B cell (primary cell): Measurements from ENCODE around the gene ARMC12. TPM values are rescaled to one million over a fixed set of nuclear protein-coding genes. Genes with fewer than 3 reads are reported as not detected.

Source experiments
- ATAC-seq: fragments of 200-7000 bp; cut with Tn5 transposase; one replicate; pipeline ENCODE4 v1.10.0; 2021; ENCODE audit warnings: low read depth, mild to moderate bottlenecking, moderate number of reproducible peaks, moderate library complexity
- CTCF ChIA-PET: fragments of 350-600 bp; sonication (Branson Sonifier 250); formaldehyde crosslinking; loops from one replicate; lab custom pipeline; 2021; ENCODE audit warnings: antibody characterized with exemption, inconsistent platforms; lab: Charles Lee
- POLR2A ChIA-PET: fragments of 350-600 bp; sonication (Branson Sonifier 250); formaldehyde crosslinking; loops from one replicate; lab custom pipeline; 2021; ENCODE audit warnings: antibody characterized with exemption; lab: Charles Lee
- DNase-seq: peaks from one replicate; pipeline ENCODE4 v3.0.0; 2013
- H2AFZ ChIP-seq: 2 replicates; pipeline ENCODE4 v1.6.1; 2012; ENCODE audit warnings: mild to moderate bottlenecking, low read depth, low read length; ENCODE audit not compliant: insufficient read depth, poor library complexity, severe bottlenecking
- H3K27ac ChIP-seq, 2 donors: 1 replicate in 1 of 2; 2 replicates in 1 of 2; pipeline ENCODE4 v1.5.1; 2012 to 2013; ENCODE audit warnings: low read length in 2 of 2, mild to moderate bottlenecking in 2 of 2, moderate library complexity in 1 of 2
- H3K27me3 ChIP-seq, 4 experiments: fragments of 200-600 bp in 1 of 4; sonication (generic) in 1 of 4; replicated peaks in 1 of 4; 1 replicate in 2 of 4; 2 replicates in 2 of 4; pipeline versions ENCODE4 v1.6.1 to v1.7.0; 2013 to 2016; ENCODE audit warnings: low read length in 3 of 4, mild to moderate bottlenecking in 2 of 4, mixed read lengths in 1 of 4, moderate library complexity in 1 of 4; ENCODE audit not compliant: insufficient read depth in 4 of 4, control insufficient read depth in 3 of 4; ENCODE audit errors: control extremely low read depth in 1 of 4
- H3K36me3 ChIP-seq, 2 experiments: replicated peaks in 1 of 2; 1 replicate in 1 of 2; 2 replicates in 1 of 2; pipeline versions ENCODE4 v1.6.1 to v1.7.1; 2013; ENCODE audit warnings: low read length in 1 of 2; ENCODE audit not compliant: insufficient read depth in 2 of 2, control insufficient read depth in 1 of 2; ENCODE audit errors: control extremely low read depth in 1 of 2, extremely low read depth in 1 of 2
- H3K4me1 ChIP-seq, 2 donors: fragments of 200-600 bp in 1 of 2; sonication (generic) in 1 of 2; 1 replicate in 1 of 2; 2 replicates in 1 of 2; pipeline versions ENCODE4 v1.5.1 to v1.6.1; 2013 to 2017; ENCODE audit warnings: low read length in 2 of 2; ENCODE audit not compliant: control insufficient read depth in 2 of 2, insufficient read depth in 2 of 2
- H3K4me2 ChIP-seq: replicated peaks from 2 replicates; pipeline ENCODE3; 2012; ENCODE audit warnings: mild to moderate bottlenecking, low read depth, low read length; ENCODE audit not compliant: poor library complexity, severe bottlenecking
- H3K4me3 ChIP-seq, 5 experiments: fragments of 200-600 bp in 1 of 5; sonication (generic) in 1 of 5; 1 replicate in 3 of 5; 2 replicates in 2 of 5; pipeline versions ENCODE4 v1.5.1 to v1.7.0; 2011 to 2016; ENCODE audit warnings: low read length in 4 of 5, mild to moderate bottlenecking in 4 of 5, low read depth in 2 of 5, control low read depth in 1 of 5, moderate library complexity in 1 of 5; ENCODE audit not compliant: insufficient read depth in 1 of 5; ENCODE audit errors: control extremely low read depth in 1 of 5, extremely low read depth in 1 of 5
- H3K79me2 ChIP-seq: fragments of 200-600 bp; sonication (generic); one replicate; pipeline ENCODE4 v1.6.0; 2016; ENCODE audit warnings: low read length; ENCODE audit not compliant: control insufficient read depth, insufficient read depth
- H3K9ac ChIP-seq: fragments of 200-600 bp; sonication (generic); 2 replicates; pipeline ENCODE4 v1.6.1; 2017; ENCODE audit warnings: mild to moderate bottlenecking, low read length, moderate library complexity
- H3K9me3 ChIP-seq, 3 donors: one replicate each; pipeline versions ENCODE4 v1.6.1 to v1.7.1; 2013; ENCODE audit warnings: low read length in 2 of 3; ENCODE audit not compliant: control insufficient read depth in 2 of 3, insufficient read depth in 1 of 3; ENCODE audit errors: control extremely low read depth in 1 of 3
- H4K20me1 ChIP-seq: 2 replicates; pipeline ENCODE4 v1.6.0; 2012; ENCODE audit warnings: mild to moderate bottlenecking, low read length; ENCODE audit not compliant: insufficient read depth, control insufficient read depth, poor library complexity, severe bottlenecking
- H3K27ac Mint-ChIP-seq: one replicate; pipeline ENCODE4 v1.8.0; 2021; ENCODE audit warnings: mixed read lengths
- H3K27me3 Mint-ChIP-seq: one replicate; pipeline ENCODE4 v1.8.0; 2021; ENCODE audit warnings: mixed read lengths
- H3K4me1 Mint-ChIP-seq: one replicate; pipeline ENCODE4 v1.8.0; 2021; ENCODE audit warnings: mixed read lengths
- H3K4me3 Mint-ChIP-seq: one replicate; pipeline ENCODE4 v1.8.0; 2021; ENCODE audit warnings: mixed read lengths
- H3K9me3 Mint-ChIP-seq: one replicate; pipeline ENCODE4 v1.8.0; 2022; ENCODE audit warnings: mixed read lengths; ENCODE audit not compliant: insufficient read depth
- CTCF ChIP-seq: fragments of 200-600 bp; IDR thresholded peaks from one replicate; pipeline ENCODE4 v1.8.0; 2022; ENCODE audit warnings: antibody characterized with exemption, mild to moderate bottlenecking
- EZH2 ChIP-seq: IDR thresholded peaks from 2 replicates; pipeline ENCODE4 v1.6.1; 2012; ENCODE audit warnings: borderline replicate concordance, low read depth, mild to moderate bottlenecking, moderate library complexity, low read length; ENCODE audit not compliant: insufficient read depth, poor library complexity, severe bottlenecking
- WGBS: methylation state at CpG from one replicate; pipeline ENCODE4 v1.1.5; 2013; ENCODE audit warnings: missing lambda C conversion rate; ENCODE audit not compliant: insufficient coverage; 5-methylcytosine and 5-hydroxymethylcytosine counted together
- intact Hi-C: fragments of 100-400 bp; cut with micrococcal nuclease; formaldehyde crosslinking; loops from one replicate; pipeline ENCODE4 v1.10.0; 2022
- polyA plus RNA-seq: library from polyadenylated mRNA; depleted of rRNA; stranded (reverse); fragments of >200 nt; gene quantifications from 2 replicates; pipeline ENCODE4 v1.2.3, GENCODE V29; 2012
- total RNA-seq, 2 donors: library from RNA; stranded (reverse); fragments of 120-200 nt in 1 of 2; gene quantifications; 1 replicate in 1 of 2; 2 replicates in 1 of 2; pipeline versions ENCODE4 v1.2.3 to v1.2.4, GENCODE V29; 2013 to 2022

ARMC12 gene
- total and polyA plus RNA-seq, 2 donors (not counting 1 experiment from before 2014, with no cell fraction given): 0.52 to 2.8 TPM

- H3K9me3 Mint-ChIP-seq: no peaks in the 10 kb centered on the region
Measured at GRCh38 chr6:35728683-35729678, 7.9 kb upstream of the ARMC12 start.

More at GRCh38 chr6:35728683-35729678, 7.9 kb upstream of the ARMC12 start:
- TF ChIP-seq EZH2: no peak
- peak; percentile 14 for TF ChIP-seq CTCF
- H3K27ac ChIP-seq: no peak overlapping the region
- H3K79me2 ChIP-seq: no peaks in the 10 kb centered on the region
- H3K27me3 Mint-ChIP-seq: peaks cover 6% of the 10 kb centered on the region
- peak overlapping the region in 2 of 5 experiments; percentile 50 to 62 for H3K4me3 ChIP-seq
- no peaks in the 10 kb centered on the region for H3K36me3 ChIP-seq
- no peaks in the 10 kb centered on the region for H3K9me3 ChIP-seq
- intact Hi-C loops: loop anchor here (1.0 to 2.0 kb wide), 2 partner anchors 9 to 470 kb away; partner anchors contain the start of gene ZNF76
- H3K4me3 Mint-ChIP-seq: peak overlapping the region; percentile 89
- 38% methylated on average over 10 of the region's 12 CpGs for WGBS
- peaks cover 0 to 17% (median 5%) of the 10 kb centered on the region in 4 experiments for H3K27me3 ChIP-seq
- no peaks in the 10 kb centered on the region for H4K20me1 ChIP-seq
- H3K27ac Mint-ChIP-seq: peak overlapping the region; percentile 93
- DNase-seq (peak; percentile 62), ATAC-seq (no peak)
- H3K4me2 ChIP-seq: peak overlapping the region; percentile 98
- H3K4me1 Mint-ChIP-seq: peaks cover 60% of the 10 kb centered on the region
- H3K9ac ChIP-seq: peak overlapping the region; percentile 64
- peak overlapping the region; percentile 25 for H2AFZ ChIP-seq
- H3K4me1 ChIP-seq: peaks cover 47 to 65% of the 10 kb centered on the region in 2 donors
- ChIA-PET POLR2A (interaction anchor here (0.7 to 1.8 kb wide), 3 partner anchors 9 to 67 kb away, joined by 3 to 8 read pairs (median 3); no protein-coding TSS in a partner anchor), CTCF (interaction anchor here (1.0 to 3.1 kb wide), 6 partner anchors 8 to 146 kb away, joined by 4 to 36 read pairs (median 4); partner anchors contain the start of gene ARMC12)
